Colonic mucosa (tissue), 4 donors: ENCODE measurements around the gene MAX. TPM values are rescaled to one million over a fixed set of nuclear protein-coding genes. Genes with fewer than 3 reads are reported as not detected.
"Not testable (repeated sequence)": the region's sequence is repeated elsewhere in the genome, so short reads cannot be mapped to it uniquely, and the experiment has no call there.

Experiments
- DNase-seq: peaks from one replicate; pipeline ENCODE4 v3.0.0-alpha.2; 2020
- H3K27ac ChIP-seq: fragments of 200-600 bp; one replicate; pipeline ENCODE4 v1.8.0; 2021
- H3K27me3 ChIP-seq: fragments of 200-600 bp; one replicate; pipeline ENCODE4 v1.8.0; 2021
- H3K36me3 ChIP-seq: fragments of 200-600 bp; one replicate; pipeline ENCODE4 v1.8.0; 2021
- H3K4me1 ChIP-seq: fragments of 200-600 bp; one replicate; pipeline ENCODE4 v1.8.0; 2021; ENCODE audit warnings: mild to moderate bottlenecking
- H3K4me3 ChIP-seq: fragments of 200-600 bp; one replicate; pipeline ENCODE4 v1.8.0; 2021
- H3K9ac ChIP-seq, 2 donors: one replicate each; pipeline ENCODE4 v1.7.0; 2013; ENCODE audit warnings: control low read depth in 2 of 2, low read depth in 2 of 2, low read length in 2 of 2
- H3K9me3 ChIP-seq: fragments of 200-600 bp; one replicate; pipeline ENCODE4 v1.8.0; 2021
- CTCF ChIP-seq: fragments of 200-600 bp; IDR thresholded peaks from one replicate; pipeline ENCODE4 v1.8.0; 2022; ENCODE audit warnings: antibody characterized with exemption, mild to moderate bottlenecking
- intact Hi-C: fragments of 100-400 bp; cut with DNase I; formaldehyde crosslinking; loops from one replicate; pipeline ENCODE4 v1.14.1; 2022
- microRNA-seq: library from miRNA; unstranded; fragments of <30 nt; microRNA quantifications from one replicate; pipeline ENCODE4, GENCODE V29; 2019
- total RNA-seq, 2 donors: library from RNA; stranded (reverse); fragmentation: NEBNext Ultra II Directional in 1 of 2; extraction: Animal tissue kit (Norgen Biotek cat#: 25700) in 1 of 2; gene quantifications; one replicate each; pipeline ENCODE4 v1.2.1, GENCODE V29; 2021
- donor health status: healthy.
- donor health status: DM: no; HTN: no; CAD: no.
- donor health status: DM: no; HTN: no; CAD: no.

MAX gene
- total RNA-seq, 2 donors from 2014 or later: 91.1 to 107 TPM

DNA sequence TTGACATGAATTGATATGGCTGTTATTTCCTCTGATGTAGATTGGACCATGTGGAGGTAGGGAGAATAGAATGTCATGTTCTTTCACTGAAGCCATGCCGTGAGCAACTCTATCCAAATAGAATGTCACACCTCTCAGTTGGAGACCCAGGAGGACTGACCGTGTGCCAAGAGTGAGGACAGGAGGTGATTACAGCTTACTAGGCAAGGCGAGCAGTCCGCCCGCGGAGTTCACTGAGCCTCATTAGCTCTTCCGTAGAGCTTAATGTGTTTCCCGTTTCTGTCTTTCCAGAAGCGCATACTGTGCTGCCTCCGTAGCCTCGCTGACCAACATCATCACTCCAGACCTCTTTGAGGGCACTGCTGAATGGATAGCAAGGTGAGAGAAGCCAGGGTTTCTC lies 70.0 kb downstream of the MAX start:
- Histone ChIP-seq H3K27me3 (no peaks in the 10 kb centered on the region), H3K27ac (no peak overlapping the region), H3K9ac (no peak overlapping the region), H3K36me3 (no peaks in the 10 kb centered on the region), H3K4me3 (no peak overlapping the region), H3K4me1 (no peaks in the 10 kb centered on the region), H3K9me3 (no peaks in the 10 kb centered on the region)
- intact Hi-C loops: no loop called here
- DNase-seq: no peak
- no peak for TF ChIP-seq CTCF

- H3K4me3 ChIP-seq, DNase-seq, H3K27ac ChIP-seq, H3K4me1 ChIP-seq, H3K36me3 ChIP-seq, intact Hi-C loops, H3K9me3 ChIP-seq, H3K9ac ChIP-seq, H3K27me3 ChIP-seq: not testable (repeated sequence)
Observed at GRCh38 chr14:65031321-65031720, 71.0 kb downstream of the MAX start.

- no peak overlapping the region for H3K4me3 ChIP-seq
- intact Hi-C loops: no loop called here
- no peaks in the 10 kb centered on the region for H3K27me3 ChIP-seq
- H3K36me3 ChIP-seq: no peaks in the 10 kb centered on the region
- peaks cover 4% of the 10 kb centered on the region for H3K4me1 ChIP-seq
- no peak for DNase-seq
- no peak overlapping the region for H3K27ac ChIP-seq
- no peaks in the 10 kb centered on the region for H3K9me3 ChIP-seq
- TF ChIP-seq CTCF: no peak
- H3K9ac ChIP-seq: no peak overlapping the region
Observed at GRCh38 chr14:65028937-65029336, 73.4 kb downstream of the MAX start.

- H3K27ac ChIP-seq: no peak overlapping the region
- peaks cover 4% of the 10 kb centered on the region for H3K4me1 ChIP-seq
- no peak for TF ChIP-seq CTCF
- no peak overlapping the region for H3K9ac ChIP-seq
- DNase-seq: no peak
- no peaks in the 10 kb centered on the region for H3K9me3 ChIP-seq
- no peaks in the 10 kb centered on the region for H3K27me3 ChIP-seq
- H3K4me3 ChIP-seq: no peak overlapping the region
- H3K36me3 ChIP-seq: no peaks in the 10 kb centered on the region
- intact Hi-C loops: no loop called here
Observed at GRCh38 chr14:65027127-65027799, 75.1 kb downstream of the MAX start.

DNA sequence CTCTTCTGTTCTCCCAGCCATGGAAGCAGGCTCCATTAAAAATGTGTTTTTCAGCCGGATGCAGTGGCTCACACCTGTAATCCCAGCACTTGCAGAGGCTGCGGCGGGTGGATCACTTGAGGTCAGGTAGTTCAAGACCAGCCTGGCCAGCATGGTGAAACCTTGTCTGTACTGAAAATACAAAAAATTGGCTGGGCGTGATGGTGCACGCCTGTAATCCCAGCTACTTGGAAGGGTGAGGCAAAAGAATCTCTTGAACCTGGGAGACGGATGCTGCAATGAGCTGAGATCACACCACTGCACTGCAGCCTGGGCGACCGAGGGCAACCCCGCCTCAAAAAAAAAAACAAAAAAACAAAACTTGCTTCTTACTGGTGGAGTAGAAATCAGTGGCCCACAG lies 75.8 kb downstream of the MAX start:
- Histone ChIP-seq H3K4me3 (no peak overlapping the region), H3K9ac (peak overlapping the region in 1 of 2 donors; percentile 21), H3K27ac (no peak overlapping the region), H3K27me3 (no peaks in the 10 kb centered on the region), H3K36me3 (no peaks in the 10 kb centered on the region), H3K9me3 (no peaks in the 10 kb centered on the region), H3K4me1 (peaks cover 4% of the 10 kb centered on the region)
- TF ChIP-seq CTCF: no peak
- intact Hi-C loops: no loop called here
- DNase-seq: no peak

DNA sequence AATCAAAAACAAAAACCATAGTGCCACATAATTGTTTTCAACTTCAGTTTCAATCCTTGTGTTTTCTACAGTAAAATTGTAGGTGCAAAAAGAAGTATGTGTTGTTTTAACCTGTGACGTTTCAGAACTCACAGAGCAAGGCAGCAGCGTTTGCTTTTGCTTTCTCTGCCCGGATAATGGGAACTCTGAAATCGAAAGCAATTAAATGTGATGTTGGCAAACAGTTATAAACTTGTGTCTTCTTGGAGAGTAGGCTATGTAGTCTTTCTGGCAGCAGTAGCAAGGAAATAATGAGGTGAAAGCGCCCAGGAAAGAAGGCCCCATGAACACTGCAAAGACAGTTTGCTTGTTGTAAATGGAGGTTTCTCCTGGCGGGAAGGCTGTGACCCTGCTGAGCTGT lies 76.5 kb downstream of the MAX start:
- no peak for TF ChIP-seq CTCF
- Histone ChIP-seq H3K27me3 (no peaks in the 10 kb centered on the region), H3K27ac (peak overlapping the region; percentile 54), H3K4me3 (no peak overlapping the region), H3K36me3 (no peaks in the 10 kb centered on the region), H3K9ac (peak overlapping the region in 1 of 2 donors; percentile 21), H3K4me1 (peaks cover 4% of the 10 kb centered on the region), H3K9me3 (no peaks in the 10 kb centered on the region)
- intact Hi-C loops: no loop called here
- no peak for DNase-seq

Small RNA genes within 50 kb of the gene (microRNA-seq; reads per million reads assigned to microRNA genes)
- not detected for gene MIR4706

Other genes with a start within 250 kb of the MAX start
- gene SPTB, start 222.6 kb downstream of the MAX start, total RNA-seq: under 1 TPM; 0.42 to 0.52 TPM
- gene CHURC1, start 188.1 kb downstream of the MAX start, total RNA-seq: 10 to 100 TPM; 46.5 to 57.7 TPM
- gene GPX2, start 159.8 kb downstream of the MAX start, total RNA-seq: 100 to 1,000 TPM; 489 to 682 TPM
- gene RAB15, start 130.2 kb downstream of the MAX start, total RNA-seq: 10 to 100 TPM; 33.3 to 43.8 TPM
- 10 to 100 TPM; 12.1 to 20.7 TPM for gene FNTB, start 115.6 kb downstream of the MAX start, total RNA-seq